Lower leg skin (tissue), 4 donors: ENCODE data around the gene SSR1. TPM values are rescaled to one million over a fixed set of nuclear protein-coding genes. Genes with fewer than 3 reads are reported as not detected.

Experiments used
- DNase-seq, 2 donors: peaks; one replicate each; pipeline ENCODE4 v3.0.0-alpha.2; 2019; ENCODE audit warnings: low spot score in 2 of 2
- H3K4me3 ChIP-seq: fragments of 200-600 bp; sonication (generic); 2 replicates; pipeline ENCODE4 v1.5.1; 2017; ENCODE audit warnings: mild to moderate bottlenecking, low read depth; ENCODE audit not compliant: poor library complexity, severe bottlenecking
- CTCF ChIP-seq, 3 donors: fragments of 450-650 bp; IDR thresholded peaks; one replicate each; pipeline ENCODE4 v1.5.1; 2016; ENCODE audit warnings: antibody characterized with exemption in 3 of 3, mild to moderate bottlenecking in 3 of 3, moderate library complexity in 2 of 3
- POLR2A ChIP-seq, 2 donors: fragments of 450-650 bp; IDR thresholded peaks; one replicate each; pipeline ENCODE4 v1.6.1; 2016 to 2017; ENCODE audit warnings: antibody characterized with exemption in 2 of 2, mild to moderate bottlenecking in 1 of 2, moderate library complexity in 1 of 2
- WGBS, 2 donors: methylation state at CpG; one replicate each; pipeline ENCODE4 v1.1.5; 2018; 5-methylcytosine and 5-hydroxymethylcytosine counted together
- intact Hi-C: fragments of 100-400 bp; cut with DNase I; formaldehyde crosslinking; loops from one replicate; pipeline ENCODE4 v1.15.0; 2023; ENCODE audit warnings: low total_unique reads
- total RNA-seq, 4 donors: library from RNA; depleted of rRNA; stranded (reverse); fragments of >200 nt; gene quantifications; one replicate each; pipeline ENCODE4 v1.1.0, GENCODE V29; 2016

The SSR1 gene
- total RNA-seq, 4 donors from 2014 or later: 31.4 to 42.9 (median 35.3) TPM

- TF ChIP-seq POLR2A (IDR thresholded peaks at IDR 0.05): no peak
- TF ChIP-seq CTCF (IDR thresholded peaks at IDR 0.05): no peak
- no peak overlapping the region for H3K4me3 ChIP-seq
- intact Hi-C loops: loop anchor here (5.0 to 10.0 kb wide), 2 partner anchors 521 to 568 kb away; no protein-coding TSS in a partner anchor
- WGBS, 2 donors: 70 to 71% methylated on average over 4 of the region's 4 CpGs
- DNase-seq: no peak
These were observed 70.2 kb downstream of the SSR1 start for GRCh38 chr6:7242835-7243178.

GRCh38 chr6:7241709-7242645, 71.0 kb downstream of the SSR1 start:
- intact Hi-C loops: loop anchor here (1.0 to 10.0 kb wide), 3 partner anchors 25 to 567 kb away; no protein-coding TSS in a partner anchor
- DNase-seq: no peak
- TF ChIP-seq POLR2A (IDR thresholded peaks at IDR 0.05) (no peak), CTCF (IDR thresholded peaks at IDR 0.05) (no peak)

GRCh38 chr6:7241160-7241559, 71.8 kb downstream of the SSR1 start:
- 89 to 90% methylated on average over 10 of the region's 10 CpGs for WGBS, 2 donors
- intact Hi-C loops: loop anchor here (1.0 to 10.0 kb wide), 3 partner anchors 24 to 566 kb away; no protein-coding TSS in a partner anchor
- TF ChIP-seq POLR2A (IDR thresholded peaks at IDR 0.05) (no peak), CTCF (IDR thresholded peaks at IDR 0.05) (no peak)
- H3K4me3 ChIP-seq: no peak overlapping the region
- DNase-seq: no peak

More at GRCh38 chr6:7241709-7242645, 71.0 kb downstream of the SSR1 start:
- 68 to 77% methylated on average over 13 of the region's 13 CpGs for WGBS, 2 donors
- H3K4me3 ChIP-seq: no peak overlapping the region

GRCh38 chr6:7240351-7240750, 72.6 kb downstream of the SSR1 start:
- intact Hi-C loops: loop anchor here (5.0 to 10.0 kb wide), 2 partner anchors 518 to 566 kb away; no protein-coding TSS in a partner anchor
- no peak overlapping the region for H3K4me3 ChIP-seq
- DNase-seq: no peak
- no peak for TF ChIP-seq POLR2A (IDR thresholded peaks at IDR 0.05)
- no peak for TF ChIP-seq CTCF (IDR thresholded peaks at IDR 0.05)
- 93 to 94% methylated on average over 9 of the region's 9 CpGs for WGBS, 2 donors

GRCh38 chr6:7239590-7239948, 73.4 kb downstream of the SSR1 start:
- H3K4me3 ChIP-seq: no peak overlapping the region
- WGBS, 2 donors: 67 to 73% methylated on average over 5 of the region's 5 CpGs
- TF ChIP-seq POLR2A (IDR thresholded peaks at IDR 0.05): no peak
- no peak for TF ChIP-seq CTCF (IDR thresholded peaks at IDR 0.05)
- intact Hi-C loops: loop anchor here (10.0 kb wide), 1 partner anchor 335 kb away; no protein-coding TSS in a partner anchor
- DNase-seq: no peak
